ENCODE measurements around the gene CDHR2. TPM values are rescaled to one million over a fixed set of nuclear protein-coding genes. Genes with fewer than 3 reads are reported as not detected.
A peak's percentile ranks its signal among the peaks of the same experiment; 100 is the strongest.

The CDHR2 gene
- total and polyA plus RNA-seq, 2 of the 13 experiments (the other 11 are each of a cell fraction or from before 2014, with no cell fraction given), result 17.9 to 20.9 TPM

DNA sequence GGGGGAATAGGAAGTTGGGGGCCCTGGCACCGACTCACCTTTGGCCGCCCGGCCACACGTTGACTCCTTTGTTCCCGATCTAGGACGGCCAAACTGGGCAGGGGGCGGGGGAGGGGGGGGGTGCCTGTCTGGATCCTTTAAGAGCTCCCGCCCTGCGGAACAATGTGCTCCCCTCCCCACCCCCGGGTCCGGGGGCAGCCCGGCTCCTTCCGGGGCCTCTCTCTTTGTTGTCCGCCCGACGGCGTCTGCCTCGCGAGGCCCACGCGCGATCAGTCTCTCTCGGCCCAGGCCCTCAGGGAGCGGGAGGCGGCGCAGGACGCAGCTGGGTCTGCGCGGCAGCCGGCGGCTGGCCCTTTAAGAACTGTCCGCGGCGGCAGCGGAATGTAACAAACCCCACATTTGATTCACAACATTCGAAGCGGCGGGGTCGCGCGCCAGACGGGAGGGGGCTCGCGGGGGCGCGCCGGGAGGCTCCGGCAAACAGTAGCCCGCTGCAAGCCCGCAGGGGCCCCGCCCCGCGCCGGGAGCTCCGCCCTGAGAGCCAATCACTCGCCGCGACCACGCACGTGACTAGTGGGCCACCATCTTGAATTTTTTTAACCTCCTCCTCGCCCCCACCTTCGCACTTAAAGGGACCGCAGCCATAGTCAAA, 12.1 kb upstream of the CDHR2 start, which contains the start of gene RNF44 (continued):
- TF ChIP-seq BCLAF1 (IDR thresholded peaks at IDR 0.05) (no peak), TAF1 (CRISPR knock-in tag; IDR thresholded peaks at IDR 0.05) (peak; percentile 57; the same call in 1 of the 2 replicates), TRIM22 (IDR thresholded peaks at IDR 0.05) (no peak), MTF2 (CRISPR knock-in tag; IDR thresholded peaks at IDR 0.05; ENCODE audit: borderline replicate concordance) (no peak), ZNF597 (CRISPR knock-in tag; IDR thresholded peaks at IDR 0.05) (no peak), BATF2 (CRISPR knock-in tag; IDR thresholded peaks at IDR 0.05) (no peak), GTF2F1 (IDR thresholded peaks at IDR 0.05; ENCODE audit: low read length) (no peak), SMAD1 (CRISPR knock-in tag; IDR thresholded peaks at IDR 0.05; ENCODE audit: borderline replicate concordance, low read depth) (0 out of 2 replicates have a peak, but pooled peaks have one; percentile 73), EZH2 (conservative IDR thresholded peaks at IDR 0.05; ENCODE audit: low read depth, low read length) (no peak), MBD4 (IDR thresholded peaks at IDR 0.05; ENCODE audit: borderline replicate concordance, low read length) (no peak), FOXP1 (IDR thresholded peaks at IDR 0.05) (no peak), FOXP1 (CRISPR knock-in tag; IDR thresholded peaks at IDR 0.05) (no peak), TBX2 (CRISPR knock-in tag; IDR thresholded peaks at IDR 0.05; ENCODE audit: borderline replicate concordance) (peak; percentile 61; the same call in 1 of the 2 replicates), JUNB (CRISPR knock-in tag; IDR thresholded peaks at IDR 0.05; ENCODE audit: borderline replicate concordance) (no peak), NPAS2 (CRISPR knock-in tag; IDR thresholded peaks at IDR 0.05; ENCODE audit: borderline replicate concordance) (no peak), ZGPAT (CRISPR knock-in tag; IDR thresholded peaks at IDR 0.05) (no peak; the same call in 1 of the 2 replicates), ZNF724P (CRISPR knock-in tag; IDR thresholded peaks at IDR 0.05; ENCODE audit: borderline replicate concordance) (no peak)
- TF ChIP-seq, protein P1, sequence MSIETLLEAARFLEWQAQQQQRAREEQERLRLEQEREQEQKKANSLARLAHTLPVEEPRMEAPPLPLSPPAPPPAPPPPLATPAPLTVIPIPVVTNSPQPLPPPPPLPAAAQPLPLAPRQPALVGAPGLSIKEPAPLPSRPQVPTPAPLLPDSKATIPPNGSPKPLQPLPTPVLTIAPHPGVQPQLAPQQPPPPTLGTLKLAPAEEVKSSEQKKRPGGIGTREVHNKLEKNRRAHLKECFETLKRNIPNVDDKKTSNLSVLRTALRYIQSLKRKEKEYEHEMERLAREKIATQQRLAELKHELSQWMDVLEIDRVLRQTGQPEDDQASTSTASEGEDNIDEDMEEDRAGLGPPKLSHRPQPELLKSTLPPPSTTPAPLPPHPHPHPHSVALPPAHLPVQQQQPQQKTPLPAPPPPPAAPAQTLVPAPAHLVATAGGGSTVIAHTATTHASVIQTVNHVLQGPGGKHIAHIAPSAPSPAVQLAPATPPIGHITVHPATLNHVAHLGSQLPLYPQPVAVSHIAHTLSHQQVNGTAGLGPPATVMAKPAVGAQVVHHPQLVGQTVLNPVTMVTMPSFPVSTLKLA (IDR thresholded peaks at IDR 0.05), result 0 out of 2 replicates have a peak, but pooled peaks have one; percentile 4
- TF ChIP-seq, protein P2, sequence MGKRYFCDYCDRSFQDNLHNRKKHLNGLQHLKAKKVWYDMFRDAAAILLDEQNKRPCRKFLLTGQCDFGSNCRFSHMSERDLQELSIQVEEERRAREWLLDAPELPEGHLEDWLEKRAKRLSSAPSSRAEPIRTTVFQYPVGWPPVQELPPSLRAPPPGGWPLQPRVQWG (CRISPR knock-in tag; IDR thresholded peaks at IDR 0.05; ENCODE audit: borderline replicate concordance, low read depth), result no peak

Data from HepG2 (cell line).